H1 (cell line): ENCODE data around the gene SLC7A14. TPM values are rescaled to one million over a fixed set of nuclear protein-coding genes. Genes with fewer than 3 reads are reported as not detected.

Source experiments
- CTCF ChIA-PET: fragments of 300-600 bp; sonication (Branson Sonifier 250); formaldehyde crosslinking; loops from one replicate; lab custom pipeline; 2021; ENCODE audit not compliant: partially characterized antibody; lab: Charles Lee
- POLR2A ChIA-PET: fragments of 300-600 bp; sonication (Branson Sonifier 250); formaldehyde crosslinking; loops from one replicate; lab custom pipeline; 2021; ENCODE audit warnings: inconsistent platforms; ENCODE audit not compliant: partially characterized antibody; lab: Charles Lee
- DNase-seq, 2 experiments: peaks; one replicate each; pipeline versions ENCODE4 v3.0.0 to v3.0.0-alpha.2; 2010 to 2022; ENCODE audit warnings: low spot score in 2 of 2, low read depth in 1 of 2, mixed read lengths in 1 of 2
- FAIRE-seq: peaks from 2 replicates; lab custom pipeline; 2011; peaks lifted over from hg19 to GRCh38; lab: Jason Lieb, UNC
- H2AFZ ChIP-seq: 2 replicates; pipeline ENCODE4 v1.8.1; 2012; ENCODE audit warnings: low read length, inconsistent platforms
- H2AK5ac ChIP-seq: 2 replicates; pipeline ENCODE4 v1.6.1; 2013; ENCODE audit warnings: low read depth, low read length
- H2BK120ac ChIP-seq: replicated peaks from 2 replicates; pipeline ENCODE3; 2013; ENCODE audit warnings: low read depth, low read length, inconsistent platforms
- H2BK12ac ChIP-seq: 2 replicates; pipeline ENCODE4 v1.6.1; 2013; ENCODE audit warnings: low read depth, low read length
- H2BK15ac ChIP-seq: 2 replicates; pipeline ENCODE4 v1.6.1; 2013; ENCODE audit warnings: low read length
- H2BK20ac ChIP-seq: 2 replicates; pipeline ENCODE4 v1.6.1; 2013; ENCODE audit warnings: low read length
- H2BK5ac ChIP-seq: 2 replicates; pipeline ENCODE4 v1.6.1; 2013; ENCODE audit warnings: low read depth, low read length
- H3K14ac ChIP-seq: 2 replicates; pipeline ENCODE4 v1.6.1; 2013; ENCODE audit warnings: inconsistent platforms; ENCODE audit not compliant: insufficient read length
- H3K18ac ChIP-seq: 2 replicates; pipeline ENCODE4 v1.6.1; 2013; ENCODE audit warnings: low read length; ENCODE audit errors: extremely low read depth
- H3K23ac ChIP-seq: 2 replicates; pipeline ENCODE4 v1.6.1; 2013; ENCODE audit warnings: inconsistent platforms; ENCODE audit not compliant: insufficient read length
- H3K23me2 ChIP-seq: 2 replicates; pipeline ENCODE4 v1.6.1; 2013; ENCODE audit warnings: low read depth, low read length
- H3K27ac ChIP-seq: 2 replicates; pipeline ENCODE4 v1.6.1; 2011; ENCODE audit warnings: low read depth, low read length, inconsistent platforms
- H3K27me3 ChIP-seq, 4 experiments: replicated peaks in 1 of 4; 1 replicate in 1 of 4; 2 replicates in 3 of 4; pipeline versions ENCODE4 v1.6.1 to v1.8.1; 2011 to 2013; ENCODE audit warnings: low read length in 3 of 4, mild to moderate bottlenecking in 3 of 4, inconsistent platforms in 2 of 4, mixed read lengths in 2 of 4, moderate library complexity in 1 of 4; ENCODE audit not compliant: control insufficient read depth in 3 of 4, insufficient read depth in 3 of 4; ENCODE audit errors: extremely low read depth in 1 of 4
- H3K36me3 ChIP-seq, 4 experiments: 2 replicates each; pipeline versions ENCODE4 v1.6.1 to v1.8.1; 2011 to 2013; ENCODE audit warnings: mild to moderate bottlenecking in 4 of 4, low read length in 3 of 4, moderate library complexity in 2 of 4, control low read depth in 1 of 4, inconsistent platforms in 1 of 4; ENCODE audit not compliant: insufficient read depth in 4 of 4, control insufficient read depth in 2 of 4
- H3K4ac ChIP-seq: replicated peaks from 2 replicates; pipeline ENCODE3; 2013; ENCODE audit warnings: low read length, low read depth, mixed read lengths, inconsistent platforms; ENCODE audit not compliant: insufficient read length
- H3K4me1 ChIP-seq, 4 experiments: replicated peaks in 1 of 4; 1 replicate in 1 of 4; 2 replicates in 3 of 4; pipeline versions ENCODE4 v1.6.1 to v1.8.1; 2011 to 2013; ENCODE audit warnings: low read length in 3 of 4, inconsistent platforms in 2 of 4, mixed read lengths in 1 of 4; ENCODE audit not compliant: insufficient read depth in 4 of 4, control insufficient read depth in 3 of 4
- H3K4me2 ChIP-seq, 2 experiments: 2 replicates each; pipeline versions ENCODE4 v1.6.1 to v1.8.1; 2011 to 2013; ENCODE audit warnings: low read depth in 2 of 2, low read length in 2 of 2, control low read depth in 1 of 2, inconsistent platforms in 1 of 2, mild to moderate bottlenecking in 1 of 2; ENCODE audit not compliant: insufficient read depth in 1 of 2
- H3K4me3 ChIP-seq, 4 experiments: fragments of 200-600, 300-600 bp in 1 of 4; sonication (generic), shearing (Covaris generic), sonication (Bioruptor Twin) in 1 of 4; 2 replicates each; pipeline versions ENCODE4 v1.5.1 to v1.8.1; 2011 to 2016; ENCODE audit warnings: low read length in 4 of 4, low read depth in 3 of 4, control low read depth in 2 of 4, inconsistent platforms in 2 of 4, mild to moderate bottlenecking in 2 of 4, mixed read lengths in 1 of 4, moderate library complexity in 1 of 4; ENCODE audit not compliant: insufficient read depth in 2 of 4; ENCODE audit errors: extremely low read depth in 1 of 4
- H3K56ac ChIP-seq: replicated peaks from 2 replicates; pipeline ENCODE3; 2013; ENCODE audit warnings: low read depth, mild to moderate bottlenecking, mixed read lengths, low read length, inconsistent platforms; ENCODE audit not compliant: insufficient read length
- H3K79me1 ChIP-seq: 2 replicates; pipeline ENCODE4 v1.6.1; 2013; ENCODE audit warnings: low read depth, low read length, control low read depth
- H3K79me2 ChIP-seq, 2 experiments: 2 replicates each; pipeline versions ENCODE4 v1.6.1 to v1.8.1; 2012 to 2013; ENCODE audit warnings: low read length in 2 of 2, mild to moderate bottlenecking in 2 of 2, inconsistent platforms in 1 of 2; ENCODE audit not compliant: insufficient read depth in 2 of 2, control insufficient read depth in 1 of 2
- H3K9ac ChIP-seq, 4 experiments: replicated peaks in 1 of 4; 1 replicate in 1 of 4; 2 replicates in 3 of 4; pipeline versions ENCODE4 v1.6.1 to v1.8.1; 2011 to 2013; ENCODE audit warnings: low read depth in 3 of 4, low read length in 3 of 4, control low read depth in 2 of 4, mild to moderate bottlenecking in 2 of 4, moderate library complexity in 2 of 4, inconsistent platforms in 1 of 4; ENCODE audit errors: extremely low read depth in 1 of 4
- H3K9me3 ChIP-seq, 2 experiments: 2 replicates each; pipeline versions ENCODE4 v1.6.1 to v1.8.1; 2012 to 2013; ENCODE audit warnings: mild to moderate bottlenecking in 2 of 2, moderate library complexity in 2 of 2, control low read depth in 1 of 2, inconsistent platforms in 1 of 2, low read depth in 1 of 2, low read length in 1 of 2, mixed read lengths in 1 of 2; ENCODE audit not compliant: insufficient read depth in 2 of 2
- H4K20me1 ChIP-seq, 2 experiments: replicated peaks in 1 of 2; 2 replicates each; pipeline versions ENCODE3 to v1.8.1; 2011 to 2013; ENCODE audit warnings: inconsistent platforms in 2 of 2, low read length in 2 of 2, mild to moderate bottlenecking in 1 of 2; ENCODE audit not compliant: insufficient read depth in 2 of 2, control insufficient read depth in 1 of 2
- H4K5ac ChIP-seq: 2 replicates; pipeline ENCODE4 v1.6.1; 2013; ENCODE audit warnings: low read length, low read depth, mixed read lengths, inconsistent platforms; ENCODE audit not compliant: insufficient read length
- H4K8ac ChIP-seq: 2 replicates; pipeline ENCODE4 v1.8.0; 2013; ENCODE audit warnings: mild to moderate bottlenecking, moderate library complexity, low read length, inconsistent platforms; ENCODE audit not compliant: insufficient read depth; ENCODE audit errors: extremely low read depth
- H4K91ac ChIP-seq: replicated peaks from 2 replicates; pipeline ENCODE3; 2013; ENCODE audit warnings: low read length, mixed read lengths, inconsistent platforms; ENCODE audit not compliant: insufficient read length
- EZH2 ChIP-seq: fragments of 200-600 bp; sonication (generic); IDR thresholded peaks from 2 replicates; pipeline ENCODE4 v1.7.1; 2012; ENCODE audit warnings: low read depth, mild to moderate bottlenecking, moderate library complexity, low read length, inconsistent platforms; ENCODE audit not compliant: severe bottlenecking
- FOSL1 ChIP-seq: IDR thresholded peaks from 2 replicates; pipeline ENCODE4 v1.6.1; 2011; ENCODE audit warnings: mild to moderate bottlenecking, low read depth, low read length, moderate library complexity; ENCODE audit not compliant: insufficient read depth
- GTF2F1 ChIP-seq: IDR thresholded peaks from 2 replicates; pipeline ENCODE4 v1.6.1; 2012; ENCODE audit warnings: low read depth, low read length, improper control_type of control experiment, borderline replicate concordance
- RAD21 ChIP-seq, 2 experiments: IDR thresholded peaks in 1 of 2; conservative IDR thresholded peaks in 1 of 2; 2 replicates each; pipeline ENCODE4 v1.6.1; 2011; ENCODE audit warnings: low read depth in 2 of 2, low read length in 2 of 2, improper control_type of control experiment in 1 of 2, inconsistent platforms in 1 of 2, mild to moderate bottlenecking in 1 of 2, moderate library complexity in 1 of 2
- SIN3A ChIP-seq, 2 experiments: IDR thresholded peaks in 1 of 2; conservative IDR thresholded peaks in 1 of 2; 2 replicates each; pipeline ENCODE4 v1.6.1; 2011 to 2012; ENCODE audit warnings: low read length in 2 of 2, improper control_type of control experiment in 1 of 2, low read depth in 1 of 2, mild to moderate bottlenecking in 1 of 2
- WGBS, 2 experiments: shearing (Covaris generic) in 1 of 2; methylation state at CpG; one replicate each; pipeline versions ENCODE4 v1.1.6 to v1.1.7; 2013 to 2015; ENCODE audit warnings: low lambda C conversion rate in 2 of 2, mixed read lengths in 2 of 2, inconsistent platforms in 1 of 2, low coverage in 1 of 2, missing lambda C conversion rate in 1 of 2; ENCODE audit not compliant: insufficient replicate concordance in 2 of 2, insufficient coverage in 1 of 2, insufficient read length in 1 of 2; ENCODE audit errors: extremely low coverage in 1 of 2, missing lambda C conversion rate in 1 of 2; 5-methylcytosine and 5-hydroxymethylcytosine counted together
- long read RNA-seq, 2 experiments: library from RNA in 1 of 2; library from capped mRNA in 1 of 2; stranded (forward); transcript quantifications; one replicate each; pipeline ENCODE4 v2.0.0, GENCODE V29; 2021; ENCODE audit warnings: inconsistent platforms in 1 of 2
- polyA minus RNA-seq, 3 experiments: library from RNA; depleted of rRNA, polyadenylated mRNA; stranded (reverse); fragments of >200 nt; gene quantifications; 1 replicate in 2 of 3; 2 replicates in 1 of 3; pipeline ENCODE4 v1.2.3, GENCODE V29; 2011
- polyA plus RNA-seq, 7 experiments: library from polyadenylated mRNA; depleted of rRNA in 3 of 7; stranded (reverse) in 5 of 7; unstranded in 2 of 7; fragments of >200 nt in 5 of 7; fragments of 200-250 nt in 2 of 7; gene quantifications; 1 replicate in 5 of 7; 2 replicates in 1 of 7; 4 replicates in 1 of 7; pipeline versions ENCODE4 v1.2.1 to v1.2.3, GENCODE V29; 2011 to 2013; ENCODE audit warnings: missing spikeins in 2 of 7, mixed read lengths in 2 of 7
- total RNA-seq: library from RNA; stranded (reverse); fragmentation: NEBNext Ultra II Directional; extraction: Animal tissue kit (Norgen Biotek cat#: 25700); gene quantifications from 2 replicates; pipeline ENCODE4 v1.2.1, GENCODE V29; 2021
- TF ChIP-seq, protein P1 (sequence below): IDR thresholded peaks from 2 replicates; pipeline ENCODE4 v1.6.1; 2012; ENCODE audit warnings: inconsistent platforms

The SLC7A14 gene
- total RNA-seq = 0.95 and 2.4 TPM in 2 replicates
- 0.21 and 0.52 TPM in 2 replicates for polyA plus RNA-seq (2011; rRNA removed)
- 0.48 TPM for polyA plus RNA-seq (2011; cell fraction: cytosol; rRNA removed)
- 2.1 TPM for polyA plus RNA-seq (2011; cell fraction: nucleus; rRNA removed)
- polyA plus RNA-seq (2012, experiment 1 of 2) = 0.27 to 0.38 TPM (median 0.34 TPM) in 4 replicates
- polyA plus RNA-seq (2012, experiment 2 of 2) = 1.2 TPM
- 1.1 TPM for polyA plus RNA-seq (2013, experiment 1 of 2)
- polyA plus RNA-seq (2013, experiment 2 of 2) = 1.3 TPM
- polyA minus RNA-seq (2011; rRNA and poly(A)+ RNA removed) = 0.85 and 1.9 TPM in 2 replicates
- polyA minus RNA-seq (2011; cell fraction: cytosol; rRNA and poly(A)+ RNA removed) = 0.95 TPM
- 2.3 TPM for polyA minus RNA-seq (2011; cell fraction: nucleus; rRNA and poly(A)+ RNA removed)
- long read RNA-seq, experiment 1, partial matches to known transcripts = 1 of 1 reads
- long read RNA-seq, experiment 1, other reads (novel, unspliced or antisense) = 0 of 1 reads
- long read RNA-seq, experiment 2 = 0 reads

DNA sequence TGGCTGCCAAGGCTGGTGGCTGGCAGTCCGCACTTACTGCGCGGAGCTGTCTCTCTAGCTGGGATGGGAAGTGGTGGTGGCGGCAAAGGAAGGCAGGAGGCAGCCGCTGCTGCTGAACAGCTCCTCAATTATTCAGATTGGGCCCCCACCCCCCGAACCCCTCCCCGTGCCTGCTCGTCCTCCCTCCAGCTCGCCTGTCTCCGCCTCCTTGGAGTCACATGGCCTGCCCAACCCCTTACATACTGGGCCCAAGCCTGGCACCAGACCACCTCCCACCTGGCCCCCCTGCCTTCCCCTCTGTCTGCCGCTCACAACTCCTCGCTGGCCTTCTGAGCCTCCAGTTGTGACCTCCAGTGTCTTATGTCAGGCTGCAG lies at the start of gene SLC7A14:
Gene SLC7A14, minus strand, starts transcription at position 139 of the 374 bp plus-strand sequence. CDS start 59,139 bp downstream, outside the sequence.
- no peak within 1 kb of the TSS for H3K14ac ChIP-seq
- H2BK15ac ChIP-seq = no peak within 1 kb of the TSS
- peak within 1 kb of the TSS; percentile 83 to 85 for H3K4me2 ChIP-seq
- no peak within 1 kb of the TSS; the same call in 1 of the 2 replicates for H2BK20ac ChIP-seq
- peaks cover 0 to 7% (median 3%) of the 10 kb centered on the region in 4 experiments; a peak in 4 of 7 replicates for H3K4me1 ChIP-seq
- H3K36me3 ChIP-seq = no peaks in the 10 kb centered on the region
- peak within 1 kb of the TSS; percentile 82; the same call in 1 of the 2 replicates for H2AFZ ChIP-seq
- H2BK5ac ChIP-seq = no peak within 1 kb of the TSS
- H4K8ac ChIP-seq = no peak within 1 kb of the TSS
- POLR2A ChIA-PET = interaction anchor here (1.1 kb wide), 1 partner anchor 284 kb away, joined by 4 read pairs; the partner anchor contains the start of gene RPL22L1
- no peak within 1 kb of the TSS for H3K18ac ChIP-seq
- H2BK120ac ChIP-seq = no peak within 1 kb of the TSS
- peak within 1 kb of the TSS; percentile 32 to 71 (median 60) for H3K4me3 ChIP-seq
- FAIRE-seq (no peak), DNase-seq (peak in 1 of 2 experiments; percentile 69)
- H3K9me3 ChIP-seq = no peaks in the 10 kb centered on the region
- H2AK5ac ChIP-seq = no peak within 1 kb of the TSS
- no peak within 1 kb of the TSS for H3K56ac ChIP-seq
- no peaks in the 10 kb centered on the region for H3K79me2 ChIP-seq
- 12% methylated on average over 5 of the region's 12 CpGs; no CpG with 5 or more reads in 1 of the 2 experiments for WGBS, 2 experiments
- no peak within 1 kb of the TSS for H3K27ac ChIP-seq
- no peak within 1 kb of the TSS for H4K91ac ChIP-seq
- H4K20me1 ChIP-seq = peaks cover 0 to 4% of the 10 kb centered on the region in 2 experiments
- peaks cover 0 to 25% (median 21%) of the 10 kb centered on the region in 4 experiments; a peak in 6 of 7 replicates for H3K27me3 ChIP-seq
- no peak within 1 kb of the TSS for H3K4ac ChIP-seq
- H2BK12ac ChIP-seq = no peak within 1 kb of the TSS
- H3K79me1 ChIP-seq = no peaks in the 10 kb centered on the region
- H3K23me2 ChIP-seq = peaks cover 6% of the 10 kb centered on the region; the same call in 1 of the 2 replicates
- H4K5ac ChIP-seq = no peak within 1 kb of the TSS
- TF ChIP-seq FOSL1 (no peak), GTF2F1 (no peak), EZH2 (peak; percentile 17), RAD21 (IDR thresholded peaks at IDR 0.05 in 1 of 2, conservative IDR thresholded peaks at IDR 0.05 in 1 of 2; ENCODE audit: low read depth in 2 of 2, low read length in 2 of 2) (peak in 1 of 2 experiments; percentile 12; a peak in 1 of 4 replicates), SIN3A (conservative IDR thresholded peaks at IDR 0.05 in 1 of 2, IDR thresholded peaks at IDR 0.05 in 1 of 2; ENCODE audit: low read depth in 1 of 2, low read length in 2 of 2) (0 out of 4 replicates have a peak, but pooled peaks of 1 of the 2 experiments have one; percentile 26)
- TF ChIP-seq, protein P1, sequence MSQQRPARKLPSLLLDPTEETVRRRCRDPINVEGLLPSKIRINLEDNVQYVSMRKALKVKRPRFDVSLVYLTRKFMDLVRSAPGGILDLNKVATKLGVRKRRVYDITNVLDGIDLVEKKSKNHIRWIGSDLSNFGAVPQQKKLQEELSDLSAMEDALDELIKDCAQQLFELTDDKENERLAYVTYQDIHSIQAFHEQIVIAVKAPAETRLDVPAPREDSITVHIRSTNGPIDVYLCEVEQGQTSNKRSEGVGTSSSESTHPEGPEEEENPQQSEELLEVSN = peak; percentile 17; the same call in 1 of the 2 replicates
- TF ChIP-seq, all 59 proteins: peak for 4
- Histone ChIP-seq H3K9ac (no peak within 1 kb of the TSS), H3K23ac (no peak within 1 kb of the TSS)
- CTCF ChIA-PET = interaction anchor here (0.6 to 2.9 kb wide), 12 partner anchors 9 to 915 kb away, joined by 3 to 39 read pairs (median 4); partner anchors contain the start of gene CLDN11
